CD4-positive, alpha-beta T cell treated with Interleukin-21 for 1 hour (primary cell): ENCODE results near the gene ASPG.

ENCODE experiments used
- DNase-seq: peaks from one replicate; pipeline ENCODE4 v3.0.0-alpha.2; 2020

Gene ASPG

DNA sequence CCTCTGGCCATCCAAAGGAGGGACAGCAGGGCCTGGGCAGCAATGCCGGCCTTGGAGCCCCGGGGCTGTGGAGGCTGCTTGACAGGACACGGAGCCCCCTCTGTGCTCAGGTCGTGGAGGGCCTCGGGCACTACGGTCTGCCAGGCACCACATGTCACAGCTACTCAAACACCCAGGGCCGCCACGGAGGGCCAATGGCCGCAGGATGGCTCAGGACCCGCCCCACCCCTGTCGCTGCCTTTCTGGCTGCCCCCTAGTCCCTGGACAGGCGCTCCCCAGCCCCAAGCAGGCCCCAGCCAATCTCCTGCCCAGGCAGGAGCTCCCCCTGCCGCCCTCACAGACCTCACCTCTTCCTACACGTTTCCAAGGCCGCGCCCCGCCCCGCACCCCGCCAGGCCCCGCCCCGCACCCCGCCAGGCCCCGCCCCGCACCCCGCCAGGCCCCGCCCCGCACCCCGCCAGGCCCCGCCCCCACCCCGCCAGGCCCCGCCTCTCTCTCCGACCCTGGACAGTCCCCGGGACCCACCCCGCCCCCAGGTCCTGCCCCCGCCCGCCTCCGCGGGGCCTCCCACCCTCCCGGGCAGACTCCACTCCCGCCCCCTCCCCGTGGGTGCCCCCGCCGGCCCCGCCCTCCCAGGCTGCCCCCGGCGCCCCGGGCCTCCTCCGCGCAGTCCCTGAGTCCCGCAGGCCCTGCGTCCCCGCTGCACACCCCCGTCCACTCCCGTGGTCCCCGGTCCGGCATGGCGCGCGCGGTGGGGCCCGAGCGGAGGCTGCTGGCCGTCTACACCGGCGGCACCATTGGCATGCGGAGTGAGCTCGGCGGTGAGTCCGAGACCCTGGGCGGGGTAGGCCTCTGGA is at the start of gene ASPG:
Gene ASPG (plus strand): TSS at position 669 of the 857 bp plus-strand sequence. CDS start 71 bp downstream, at position 740.
- peak; percentile 13 for DNase-seq

DNA sequence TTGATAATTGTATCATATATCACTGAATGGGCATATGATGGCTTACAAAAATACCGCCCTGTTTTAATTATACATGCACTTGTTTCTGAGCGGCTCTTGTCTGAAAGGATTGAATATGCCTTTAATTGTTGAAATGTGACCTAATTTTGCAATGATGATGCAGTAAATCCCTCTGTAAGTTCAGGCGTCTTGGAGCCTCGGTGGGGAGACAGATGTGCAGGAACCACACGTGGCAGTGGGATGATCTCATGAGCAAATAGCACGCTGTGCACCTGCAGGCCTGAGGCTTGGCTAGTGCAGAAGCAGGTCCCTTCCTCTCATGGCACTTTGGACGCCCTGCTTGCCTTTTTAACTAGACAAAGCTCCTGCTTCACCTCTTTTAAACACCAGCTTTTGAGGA is 49.3 kb upstream of the ASPG start:
- DNase-seq, result no peak

DNA sequence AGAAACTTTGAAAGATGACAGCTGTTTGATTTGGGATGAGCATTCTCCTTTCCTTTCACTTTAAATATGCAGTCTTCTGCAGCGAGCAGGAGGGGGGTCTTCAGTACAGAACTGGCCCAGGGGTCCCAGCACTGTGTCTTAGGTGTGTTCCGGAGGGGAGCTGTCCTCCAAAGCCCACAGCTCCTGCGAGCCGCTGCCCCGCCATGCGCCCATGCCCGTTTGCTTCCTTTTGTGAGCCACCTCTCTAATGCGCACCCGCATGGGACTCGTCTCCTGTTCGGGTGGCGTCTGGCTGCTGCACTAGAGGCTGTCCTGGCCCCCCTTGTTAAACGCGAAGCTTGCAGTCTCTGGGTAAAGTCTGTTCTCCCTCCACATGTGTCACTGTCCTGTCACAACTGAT is 48.4 kb upstream of the ASPG start:
- DNase-seq, result no peak

- DNase-seq, result no peak
Measured at GRCh38 chr14:104037903-104038302, 47.6 kb upstream of the ASPG start.

GRCh38 chr14:104039214-104039613 is 46.3 kb upstream of the ASPG start:
- DNase-seq, result no peak

- no peak for DNase-seq
Measured at GRCh38 chr14:104040539-104040938, 45.0 kb upstream of the ASPG start.

DNA sequence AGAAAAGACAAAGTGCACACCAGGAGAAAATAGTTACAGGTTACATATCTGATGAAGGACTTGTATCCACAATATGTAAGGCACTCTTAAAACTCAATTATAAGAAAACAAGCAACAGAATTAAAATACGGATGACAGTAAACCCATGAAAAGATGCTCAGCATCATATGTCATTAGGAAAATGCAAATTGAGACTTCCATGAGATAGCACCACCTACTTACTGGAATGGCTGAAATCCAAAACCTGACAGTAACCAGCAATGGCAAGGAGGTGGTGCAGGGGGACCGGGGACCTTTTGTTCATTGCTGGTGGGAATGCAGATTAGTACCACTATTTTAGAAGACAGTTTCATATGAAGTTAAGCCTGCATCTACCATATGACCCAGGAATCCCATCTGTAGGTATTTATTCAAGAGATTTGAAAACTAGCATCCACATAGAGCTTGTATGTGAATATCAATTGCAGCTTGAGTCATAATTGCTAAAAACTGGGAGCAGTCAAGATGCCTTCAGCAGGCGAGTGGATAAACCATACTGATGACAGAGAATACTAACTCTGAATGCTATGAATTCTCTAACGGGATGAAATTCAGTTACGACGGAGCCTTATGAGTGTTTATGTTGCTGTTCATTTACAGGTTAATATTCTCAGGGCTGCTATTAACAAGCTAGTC is 43.9 kb upstream of the ASPG start:
- no peak for DNase-seq

GRCh38 chr14:104044016-104044415 is 41.5 kb upstream of the ASPG start:
- DNase-seq, result no peak

- DNase-seq, result no peak
Measured at GRCh38 chr14:104047761-104048160, 37.7 kb upstream of the ASPG start.

- no peak for DNase-seq
Measured at GRCh38 chr14:104048758-104049507, 36.6 kb upstream of the ASPG start.

- no peak for DNase-seq
Measured at GRCh38 chr14:104049576-104050240, 35.8 kb upstream of the ASPG start.

DNA sequence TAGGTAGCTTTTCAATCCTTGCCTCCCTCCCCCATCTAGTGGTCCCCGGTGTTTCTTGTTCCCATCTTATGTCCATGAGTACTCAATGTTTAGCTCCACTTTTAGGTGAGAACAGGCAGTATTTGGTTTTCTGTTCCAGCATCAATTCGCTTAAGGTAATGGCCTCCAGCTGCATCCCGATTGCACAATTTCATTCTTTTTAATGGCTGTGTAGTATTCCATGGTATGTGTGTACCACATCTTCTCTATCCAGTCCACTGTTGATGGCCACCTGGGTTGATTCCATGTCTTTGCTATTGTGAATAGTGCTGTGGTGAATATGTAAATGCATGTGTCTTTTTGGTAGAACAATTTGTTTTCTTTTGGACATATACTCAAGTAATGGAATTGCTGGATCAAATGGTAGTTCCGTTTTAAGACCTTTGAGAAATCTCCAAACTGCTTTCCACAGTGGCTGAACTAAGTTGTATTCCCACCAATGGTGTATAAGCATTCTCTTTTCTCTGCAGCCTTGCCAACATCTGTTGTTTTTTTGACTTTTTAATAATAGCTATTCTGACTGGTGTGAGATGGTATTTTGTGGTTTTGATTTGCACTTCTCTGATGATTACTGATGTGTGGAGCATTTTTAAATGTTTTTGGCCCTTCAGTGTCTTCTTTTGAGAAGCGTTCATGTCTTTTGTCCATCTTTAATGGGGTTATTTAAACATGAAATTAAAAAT is 34.2 kb upstream of the ASPG start:
- DNase-seq, result no peak

DNA sequence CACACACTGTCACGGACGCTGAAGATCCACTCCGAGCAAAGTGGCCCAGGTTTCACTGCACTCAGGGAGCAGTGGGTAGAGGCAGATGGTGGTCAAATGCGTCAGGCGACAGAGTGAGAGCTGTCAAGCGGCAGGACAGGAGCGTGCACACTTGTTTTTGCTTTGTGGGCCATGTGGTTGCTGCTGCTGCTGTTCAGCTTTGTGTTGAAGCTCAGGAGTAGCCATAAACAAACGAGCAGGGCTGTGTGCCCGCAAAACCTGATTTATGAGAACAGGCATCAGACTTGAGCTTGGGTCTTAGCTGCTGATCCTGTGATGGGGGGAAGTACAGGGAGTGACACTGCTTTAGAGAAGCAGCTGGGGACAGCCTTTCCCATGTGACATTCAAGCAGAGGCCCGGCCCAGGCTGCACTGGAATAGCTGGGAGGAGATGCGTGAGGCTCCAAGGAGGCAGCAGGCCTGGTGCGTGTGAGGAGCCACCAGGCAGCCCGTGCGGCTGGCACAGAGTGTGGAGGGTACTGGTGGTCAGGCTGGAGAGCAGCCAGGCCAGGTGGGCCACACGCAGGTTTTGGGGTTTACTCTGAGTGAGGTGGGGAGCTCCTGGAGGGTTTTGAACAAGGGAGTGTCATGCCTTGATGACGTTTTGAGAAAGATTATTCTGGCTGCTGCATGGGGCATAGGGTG is 31.1 kb upstream of the ASPG start:
- no peak for DNase-seq

- no peak for DNase-seq
Measured at GRCh38 chr14:104062281-104062680, 23.2 kb upstream of the ASPG start.

GRCh38 chr14:104064003-104064402 is 21.5 kb upstream of the ASPG start:
- DNase-seq, result no peak

DNA sequence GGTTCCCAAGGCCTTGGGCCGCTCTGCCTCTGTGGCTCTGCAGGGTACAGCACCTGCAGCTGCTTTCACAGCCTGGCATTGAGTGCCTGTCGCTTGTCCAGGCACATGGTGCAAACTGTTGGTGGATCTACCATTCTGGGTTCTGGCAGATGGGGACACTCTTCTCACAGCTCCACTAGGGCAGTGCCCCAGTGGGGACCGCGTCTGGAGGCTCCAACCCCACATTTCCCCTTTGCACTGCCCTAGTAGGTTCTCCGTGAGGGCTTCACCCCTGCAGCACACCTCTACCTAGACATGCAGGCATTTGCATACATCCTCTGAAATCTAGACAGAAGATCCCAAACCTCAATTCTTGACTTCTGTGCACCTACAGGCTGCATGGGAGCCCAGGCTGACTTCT is 19.2 kb upstream of the ASPG start:
- no peak for DNase-seq

DNA sequence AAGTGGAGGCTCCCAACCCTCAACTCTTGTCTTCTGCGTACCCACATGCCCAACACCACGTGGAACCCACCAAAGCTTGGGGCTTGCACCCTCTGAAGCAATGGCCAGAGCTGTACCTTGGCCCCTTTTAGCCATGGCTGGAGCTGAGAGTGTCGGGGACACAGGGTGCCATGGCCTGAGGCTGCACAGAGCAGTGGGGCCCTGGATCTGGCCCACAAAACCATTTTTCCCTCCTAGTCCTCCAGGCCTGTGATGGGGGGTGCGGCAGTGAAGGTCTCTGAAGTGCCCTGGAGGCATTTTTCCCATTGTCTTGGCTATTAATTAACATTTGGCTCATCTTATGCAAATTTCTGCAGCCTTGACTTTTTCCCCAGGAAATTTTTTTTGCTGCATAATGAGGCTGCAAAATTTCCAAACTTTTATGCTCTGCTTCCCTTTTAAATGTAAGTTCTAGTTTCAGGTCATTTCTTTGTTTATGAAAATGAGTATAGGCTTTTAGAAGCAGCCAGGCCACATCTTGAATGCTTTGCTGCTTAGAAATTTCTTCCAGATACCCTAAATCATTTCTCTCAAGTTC is 18.7 kb upstream of the ASPG start:
- no peak for DNase-seq

DNA sequence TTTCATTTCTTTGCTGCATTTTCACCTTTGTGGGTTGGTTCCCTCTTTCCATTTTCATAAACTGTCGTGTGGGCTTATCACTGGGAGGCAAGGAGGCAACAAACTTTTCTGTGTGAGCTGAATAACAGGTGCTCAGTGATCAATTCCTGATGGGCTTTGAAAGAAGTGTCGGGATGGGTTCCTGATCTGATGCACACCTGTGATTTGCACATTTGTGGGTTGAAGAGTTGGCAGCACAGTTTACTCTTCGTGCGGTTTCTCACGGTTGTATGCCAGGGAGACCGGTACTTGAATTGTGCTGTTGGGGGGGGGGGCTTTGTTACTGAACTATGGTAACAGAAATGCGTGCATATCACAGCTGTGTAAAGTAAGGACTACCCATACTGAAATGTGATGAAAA is 16.0 kb upstream of the ASPG start:
- DNase-seq, result no peak

DNA sequence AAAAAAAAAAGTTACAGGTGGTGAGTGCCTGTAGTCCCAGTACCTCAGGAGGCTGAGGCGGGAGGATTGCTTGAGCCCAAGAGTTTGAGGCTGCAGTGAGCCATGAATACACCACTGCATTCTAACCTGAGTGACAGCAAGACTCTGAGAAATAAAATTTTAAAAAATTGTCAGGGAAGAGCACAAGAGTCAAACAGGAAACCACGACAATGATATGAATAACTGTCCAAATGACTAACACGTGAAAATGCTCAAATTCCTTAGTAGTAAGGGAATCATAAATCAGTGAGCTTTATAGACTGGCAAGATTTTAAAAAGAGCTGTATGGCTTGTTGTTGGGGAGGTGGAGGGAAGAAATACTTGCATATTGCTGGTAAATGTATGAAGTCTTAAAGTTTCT is 12.9 kb upstream of the ASPG start:
- DNase-seq, result no peak

- no peak for DNase-seq
Measured at GRCh38 chr14:104073764-104074163, 11.7 kb upstream of the ASPG start.

GRCh38 chr14:104075530-104076151 is 9.9 kb upstream of the ASPG start:
- no peak for DNase-seq
